ENCODE data around the gene TMEM91.
"Not testable (repeated sequence)": the region's sequence is repeated elsewhere in the genome, so short reads cannot be mapped to it uniquely, and the experiment has no call there.

TMEM91 gene

GRCh38 chr19:41403181-41403970 lies 27.0 kb downstream of the TMEM91 start:
- TF ChIP-seq POLR2A (IDR thresholded peaks at IDR 0.05; ENCODE audit: extremely low read depth, insufficient read length), result no peak
- TF ChIP-seq CTCF (IDR thresholded peaks at IDR 0.05; ENCODE audit: low read depth, low read length), result no peak
- no peak for TF ChIP-seq MAX (IDR thresholded peaks at IDR 0.05; ENCODE audit: low read depth, low read length)
- no peak for TF ChIP-seq MYC (IDR thresholded peaks at IDR 0.05; ENCODE audit: low read depth, low read length)
- no peak for DNase-seq (ENCODE audit: low read depth)
- no peak overlapping the region for H3K4me3 ChIP-seq (ENCODE audit: low read depth, low read length)

GRCh38 chr19:41405776-41406175 lies 29.4 kb downstream of the TMEM91 start:
- no peak overlapping the region for H3K4me3 ChIP-seq (ENCODE audit: low read depth, low read length)
- TF ChIP-seq MAX (IDR thresholded peaks at IDR 0.05; ENCODE audit: low read depth, low read length), result no peak
- TF ChIP-seq CTCF (IDR thresholded peaks at IDR 0.05; ENCODE audit: low read depth, low read length), result no peak
- no peak for TF ChIP-seq POLR2A (IDR thresholded peaks at IDR 0.05; ENCODE audit: extremely low read depth, insufficient read length)
- TF ChIP-seq MYC (IDR thresholded peaks at IDR 0.05; ENCODE audit: low read depth, low read length), result no peak
- no peak for DNase-seq (ENCODE audit: low read depth)

- TF ChIP-seq MYC (IDR thresholded peaks at IDR 0.05; ENCODE audit: low read depth, low read length), result peak; percentile 65
- no peak for TF ChIP-seq POLR2A (IDR thresholded peaks at IDR 0.05; ENCODE audit: extremely low read depth, insufficient read length)
- TF ChIP-seq MAX (IDR thresholded peaks at IDR 0.05; ENCODE audit: low read depth, low read length), result no peak; the same call in 1 of the 2 replicates
- TF ChIP-seq CTCF (IDR thresholded peaks at IDR 0.05; ENCODE audit: low read depth, low read length), result no peak
- H3K4me3 ChIP-seq (ENCODE audit: low read depth, low read length), result no peak overlapping the region
- peak; percentile 87 for DNase-seq (ENCODE audit: low read depth)
These were observed 30.9 kb downstream of the TMEM91 start for GRCh38 chr19:41407271-41407670.

GRCh38 chr19:41408256-41408655 lies 31.9 kb downstream of the TMEM91 start:
- TF ChIP-seq MYC (IDR thresholded peaks at IDR 0.05; ENCODE audit: low read depth, low read length) (peak; percentile 21; the same call in 1 of the 2 replicates), MAX (IDR thresholded peaks at IDR 0.05; ENCODE audit: low read depth, low read length) (0 out of 2 replicates have a peak, but pooled peaks have one; percentile 18), CTCF (IDR thresholded peaks at IDR 0.05; ENCODE audit: low read depth, low read length) (peak; percentile 42), POLR2A (IDR thresholded peaks at IDR 0.05; ENCODE audit: extremely low read depth, insufficient read length) (no peak)
- no peak overlapping the region for H3K4me3 ChIP-seq (ENCODE audit: low read depth, low read length)
- peak; percentile 88 for DNase-seq (ENCODE audit: low read depth)

- DNase-seq (ENCODE audit: low read depth); H3K4me3 ChIP-seq (ENCODE audit: low read depth, low read length): not testable (repeated sequence)
These were observed 32.5 kb downstream of the TMEM91 start for GRCh38 chr19:41408846-41409245.

- H3K4me3 ChIP-seq (ENCODE audit: low read depth, low read length), result no peak overlapping the region
- DNase-seq (ENCODE audit: low read depth), result peak; percentile 29
- no peak for TF ChIP-seq MYC (IDR thresholded peaks at IDR 0.05; ENCODE audit: low read depth, low read length)
- no peak for TF ChIP-seq POLR2A (IDR thresholded peaks at IDR 0.05; ENCODE audit: extremely low read depth, insufficient read length)
- TF ChIP-seq CTCF (IDR thresholded peaks at IDR 0.05; ENCODE audit: low read depth, low read length), result no peak
- TF ChIP-seq MAX (IDR thresholded peaks at IDR 0.05; ENCODE audit: low read depth, low read length), result no peak
These were observed 33.0 kb downstream of the TMEM91 start for GRCh38 chr19:41409288-41409687.
